Measurements from ENCODE around the gene PCNP. TPM values are rescaled to one million over a fixed set of nuclear protein-coding genes. Genes with fewer than 3 reads are reported as not detected.

PCNP gene
- total and polyA plus RNA-seq, 9 of the 15 experiments (the other 6 are each of a cell fraction or from before 2014, with no cell fraction given) = 54.3 to 170 (median 150) TPM

DNA sequence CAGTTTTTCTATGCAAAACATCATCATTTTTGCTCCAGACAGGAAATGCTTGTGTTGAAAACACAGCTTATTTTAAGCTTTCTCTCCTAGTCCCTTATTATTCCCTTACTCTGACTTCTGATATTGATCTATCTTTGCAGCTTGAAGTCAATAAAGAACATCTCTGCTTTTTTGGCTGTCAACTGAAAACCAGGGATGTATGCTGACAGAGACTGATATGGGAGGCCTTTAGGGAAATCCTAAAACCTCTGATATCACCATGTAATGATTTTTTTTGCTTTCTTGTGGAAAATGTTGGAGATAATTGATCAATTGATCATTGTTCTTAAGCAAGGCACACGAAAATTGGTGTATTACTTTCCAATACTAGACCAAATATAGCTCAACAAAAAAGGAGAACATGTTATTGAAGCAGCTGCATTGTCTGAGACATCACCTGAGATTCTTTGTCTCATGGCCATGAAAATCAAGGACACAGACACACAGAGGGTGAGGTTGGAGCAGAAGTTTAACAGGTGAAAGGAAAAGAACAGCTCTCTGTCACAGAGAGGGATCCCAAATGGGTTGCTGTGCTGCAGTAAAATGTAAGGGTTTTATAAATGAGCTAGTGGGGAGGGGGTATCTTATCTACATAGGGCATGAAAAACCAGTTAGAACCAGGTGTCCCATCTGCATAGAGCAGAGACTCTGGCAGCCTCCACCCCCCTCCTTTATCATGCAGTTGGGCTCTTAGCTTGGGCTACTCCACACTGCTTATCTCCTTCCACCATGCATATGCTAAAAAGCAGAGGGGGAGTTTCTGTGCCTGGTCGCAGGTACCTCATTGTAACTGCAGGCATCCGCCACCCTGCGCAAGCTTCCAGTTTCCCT, 43.9 kb upstream of the PCNP start (continued):
- TF ChIP-seq POLR2AphosphoS5 (IDR thresholded peaks at IDR 0.05; ENCODE audit: control insufficient read depth, insufficient read depth, low read depth, low read length) (peak; percentile 98), ZNF282 (CRISPR knock-in tag; IDR thresholded peaks at IDR 0.05) (no peak), SP2 (IDR thresholded peaks at IDR 0.05; ENCODE audit: extremely low read depth, low read depth, low read length, poor library complexity, severe bottlenecking) (no peak), THRAP3 (IDR thresholded peaks at IDR 0.05; ENCODE audit: borderline replicate concordance) (no peak), ZNF146 (CRISPR knock-in tag; IDR thresholded peaks at IDR 0.05; ENCODE audit: unreplicated experiment) (no peak), KLF13 (tag; IDR thresholded peaks at IDR 0.05; ENCODE audit: borderline replicate concordance, low read depth) (peak; percentile 42; the same call in 1 of the 2 replicates), RBM25 (IDR thresholded peaks at IDR 0.05; ENCODE audit: low read depth, low read length, severe bottlenecking) (no peak), BRD9 (IDR thresholded peaks at IDR 0.05; ENCODE audit: low read depth, partially characterized antibody) (peak; percentile 47), SRSF9 (IDR thresholded peaks at IDR 0.05; ENCODE audit: borderline replicate concordance, low read depth, low read length) (no peak), TCF7L2 (IDR thresholded peaks at IDR 0.05; ENCODE audit: low read depth, low read length) (no peak), ZNF224 (CRISPR knock-in tag; IDR thresholded peaks at IDR 0.05) (no peak), ZFP30 (CRISPR knock-in tag; IDR thresholded peaks at IDR 0.05; ENCODE audit: borderline replicate concordance) (no peak)
- TF ChIP-seq, protein P1, sequence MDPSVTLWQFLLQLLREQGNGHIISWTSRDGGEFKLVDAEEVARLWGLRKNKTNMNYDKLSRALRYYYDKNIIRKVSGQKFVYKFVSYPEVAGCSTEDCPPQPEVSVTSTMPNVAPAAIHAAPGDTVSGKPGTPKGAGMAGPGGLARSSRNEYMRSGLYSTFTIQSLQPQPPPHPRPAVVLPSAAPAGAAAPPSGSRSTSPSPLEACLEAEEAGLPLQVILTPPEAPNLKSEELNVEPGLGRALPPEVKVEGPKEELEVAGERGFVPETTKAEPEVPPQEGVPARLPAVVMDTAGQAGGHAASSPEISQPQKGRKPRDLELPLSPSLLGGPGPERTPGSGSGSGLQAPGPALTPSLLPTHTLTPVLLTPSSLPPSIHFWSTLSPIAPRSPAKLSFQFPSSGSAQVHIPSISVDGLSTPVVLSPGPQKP (CRISPR knock-in tag; IDR thresholded peaks at IDR 0.05) = no peak
- TF ChIP-seq, protein P2, sequence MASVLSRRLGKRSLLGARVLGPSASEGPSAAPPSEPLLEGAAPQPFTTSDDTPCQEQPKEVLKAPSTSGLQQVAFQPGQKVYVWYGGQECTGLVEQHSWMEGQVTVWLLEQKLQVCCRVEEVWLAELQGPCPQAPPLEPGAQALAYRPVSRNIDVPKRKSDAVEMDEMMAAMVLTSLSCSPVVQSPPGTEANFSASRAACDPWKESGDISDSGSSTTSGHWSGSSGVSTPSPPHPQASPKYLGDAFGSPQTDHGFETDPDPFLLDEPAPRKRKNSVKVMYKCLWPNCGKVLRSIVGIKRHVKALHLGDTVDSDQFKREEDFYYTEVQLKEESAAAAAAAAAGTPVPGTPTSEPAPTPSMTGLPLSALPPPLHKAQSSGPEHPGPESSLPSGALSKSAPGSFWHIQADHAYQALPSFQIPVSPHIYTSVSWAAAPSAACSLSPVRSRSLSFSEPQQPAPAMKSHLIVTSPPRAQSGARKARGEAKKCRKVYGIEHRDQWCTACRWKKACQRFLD (CRISPR knock-in tag; IDR thresholded peaks at IDR 0.05) = peak; percentile 91; the same call in 1 of the 2 replicates
- TF ChIP-seq, protein P3, sequence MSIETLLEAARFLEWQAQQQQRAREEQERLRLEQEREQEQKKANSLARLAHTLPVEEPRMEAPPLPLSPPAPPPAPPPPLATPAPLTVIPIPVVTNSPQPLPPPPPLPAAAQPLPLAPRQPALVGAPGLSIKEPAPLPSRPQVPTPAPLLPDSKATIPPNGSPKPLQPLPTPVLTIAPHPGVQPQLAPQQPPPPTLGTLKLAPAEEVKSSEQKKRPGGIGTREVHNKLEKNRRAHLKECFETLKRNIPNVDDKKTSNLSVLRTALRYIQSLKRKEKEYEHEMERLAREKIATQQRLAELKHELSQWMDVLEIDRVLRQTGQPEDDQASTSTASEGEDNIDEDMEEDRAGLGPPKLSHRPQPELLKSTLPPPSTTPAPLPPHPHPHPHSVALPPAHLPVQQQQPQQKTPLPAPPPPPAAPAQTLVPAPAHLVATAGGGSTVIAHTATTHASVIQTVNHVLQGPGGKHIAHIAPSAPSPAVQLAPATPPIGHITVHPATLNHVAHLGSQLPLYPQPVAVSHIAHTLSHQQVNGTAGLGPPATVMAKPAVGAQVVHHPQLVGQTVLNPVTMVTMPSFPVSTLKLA (conservative IDR thresholded peaks at IDR 0.05) = 0 out of 4 replicates have a peak, but pooled peaks of 1 of the 2 experiments have one; percentile 48

Measured in K562 (cell line).